H1 (cell line): ENCODE measurements around the gene GULP1.

ENCODE experiments used
- GTF2F1 ChIP-seq: IDR thresholded peaks from 2 replicates; pipeline ENCODE4 v1.6.1; 2012; ENCODE audit warnings: low read depth, low read length, improper control_type of control experiment, borderline replicate concordance
- JUN ChIP-seq: IDR thresholded peaks from 2 replicates; pipeline ENCODE4 v1.6.1; 2011; ENCODE audit warnings: low read depth, mild to moderate bottlenecking, improper control_type of control experiment, low read length

DNA sequence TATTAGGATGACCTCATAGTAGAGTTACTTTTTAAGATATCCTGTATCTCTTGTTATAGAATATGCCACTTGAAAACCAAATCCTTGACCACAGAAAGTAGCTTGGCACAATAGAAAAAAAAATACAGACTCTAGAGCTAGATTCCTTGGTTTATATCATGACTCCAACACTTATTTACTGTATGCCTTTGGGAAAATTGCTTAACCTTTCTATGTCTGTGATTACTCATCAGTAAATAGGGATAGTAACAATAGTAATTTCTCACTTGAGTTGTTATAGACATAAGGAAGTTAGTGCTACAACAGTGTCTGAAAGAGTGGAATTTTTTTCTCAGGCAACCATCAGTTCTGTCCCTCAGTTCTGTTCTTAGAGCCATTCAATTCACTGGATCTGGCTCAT is 193.8 kb downstream of the GULP1 start:
- no peak for TF ChIP-seq GTF2F1
- TF ChIP-seq JUN: no peak
